ENCODE data around the gene SRRM2.

DNA sequence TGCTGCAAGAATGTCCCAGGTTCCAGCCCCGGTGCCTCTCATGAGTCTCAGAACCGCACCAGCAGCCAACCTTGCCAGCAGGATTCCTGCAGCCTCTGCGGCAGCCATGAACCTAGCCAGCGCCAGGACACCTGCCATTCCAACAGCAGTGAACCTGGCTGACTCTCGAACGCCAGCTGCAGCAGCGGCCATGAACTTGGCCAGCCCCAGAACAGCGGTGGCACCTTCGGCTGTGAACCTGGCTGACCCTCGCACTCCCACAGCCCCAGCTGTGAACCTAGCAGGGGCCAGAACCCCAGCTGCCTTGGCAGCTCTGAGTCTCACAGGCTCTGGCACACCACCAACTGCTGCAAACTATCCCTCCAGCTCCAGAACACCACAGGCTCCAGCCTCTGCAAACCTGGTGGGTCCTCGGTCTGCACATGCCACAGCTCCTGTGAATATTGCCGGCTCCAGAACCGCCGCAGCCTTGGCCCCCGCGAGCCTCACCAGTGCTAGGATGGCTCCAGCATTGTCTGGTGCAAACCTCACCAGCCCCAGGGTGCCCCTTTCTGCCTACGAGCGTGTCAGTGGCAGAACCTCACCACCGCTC, 14.8 kb downstream of the SRRM2 start:
- no peak for TF ChIP-seq CTCF (IDR thresholded peaks at IDR 0.05)
- no peak for TF ChIP-seq POLR2AphosphoS5 (IDR thresholded peaks at IDR 0.05)
- no peak for TF ChIP-seq EP300 (IDR thresholded peaks at IDR 0.05)
